ENCODE measurements around the gene OR10H5.

- TF ChIP-seq CTCF (IDR thresholded peaks at IDR 0.05) = no peak
- TF ChIP-seq POLR2A (IDR thresholded peaks at IDR 0.05) = no peak
Observed at GRCh38 chr19:15846923-15847322, 59.5 kb downstream of the OR10H5 start.
